Stimulated activated CD8-positive, alpha-beta memory T cell treated with anti-CD3 and anti-CD28 coated beads, Interleukin-7, amount 100 ng/mL, for 4 hours (primary cell): ENCODE results near the gene BNC2.
"Not testable (repeated sequence)": the region's sequence is repeated elsewhere in the genome, so short reads cannot be mapped to it uniquely, and the experiment has no call there.

Source experiments
- DNase-seq, 2 donors: peaks; one replicate each; pipeline ENCODE4 v3.0.0-alpha.2; 2020; ENCODE audit warnings: low read depth in 2 of 2

Gene BNC2

GRCh38 chr9:16505199-16505598 is 365.3 kb downstream of the BNC2 start:
- no peak for DNase-seq

DNA sequence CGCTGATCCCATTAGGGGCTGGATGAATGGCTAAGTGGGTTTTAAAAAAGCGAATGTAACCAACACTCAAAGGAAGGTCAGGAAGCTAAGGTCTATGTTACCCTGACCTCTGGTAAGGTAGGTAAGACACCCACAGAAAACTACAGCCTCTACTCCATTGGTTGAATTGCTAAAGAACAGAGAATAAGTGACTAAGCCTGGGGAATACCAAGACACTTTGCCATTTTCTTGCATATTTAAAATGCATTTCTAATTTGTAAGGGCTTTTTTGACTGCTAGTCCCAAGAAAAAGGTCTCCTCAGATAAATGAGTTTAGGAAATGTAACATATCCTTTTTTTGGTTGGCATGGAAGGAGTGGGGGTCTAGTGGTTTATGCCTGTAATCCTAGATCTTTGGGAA is 368.7 kb downstream of the BNC2 start:
- DNase-seq = no peak

DNA sequence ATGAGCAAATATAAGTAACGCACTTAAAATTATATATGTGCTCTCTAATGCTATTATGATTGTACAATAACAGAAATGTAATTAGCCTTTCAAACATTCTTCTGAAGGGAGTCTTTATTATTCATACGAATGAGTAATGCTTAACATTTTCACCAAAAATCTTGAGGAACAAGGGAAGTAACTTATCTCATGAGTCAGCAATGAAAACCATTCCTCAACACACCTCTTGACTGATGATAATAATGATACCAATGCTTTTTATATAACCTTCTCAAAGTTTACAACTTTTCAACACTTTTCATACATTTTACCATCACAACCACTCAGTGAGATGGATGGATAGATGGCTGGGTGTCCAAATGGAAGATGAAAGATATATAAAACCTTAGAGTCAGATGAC is 369.3 kb downstream of the BNC2 start:
- no peak for DNase-seq

GRCh38 chr9:16500386-16500785 is 370.1 kb downstream of the BNC2 start:
- no peak for DNase-seq

DNA sequence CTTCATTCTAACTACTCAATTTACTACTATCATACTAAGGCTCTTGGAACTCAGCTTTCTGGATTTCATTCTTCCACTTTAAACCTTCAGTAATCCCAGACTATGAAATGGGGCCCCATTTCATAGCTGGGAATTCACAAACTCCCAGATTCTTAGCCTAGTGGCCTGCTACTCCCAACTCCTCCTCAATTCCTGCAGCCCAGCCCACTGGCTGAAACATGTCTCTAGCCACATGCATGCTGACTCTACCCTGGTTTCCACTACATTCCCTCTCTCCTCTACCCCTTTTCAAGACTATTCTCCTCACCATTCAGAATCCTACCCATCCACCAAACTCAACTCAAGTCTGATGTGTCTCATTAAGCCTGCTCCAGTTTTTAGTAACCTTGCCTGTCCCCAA is 370.6 kb downstream of the BNC2 start:
- no peak for DNase-seq

GRCh38 chr9:16496908-16497307 is 373.6 kb downstream of the BNC2 start:
- no peak for DNase-seq

GRCh38 chr9:16487915-16488314 is 382.6 kb downstream of the BNC2 start:
- no peak for DNase-seq

DNA sequence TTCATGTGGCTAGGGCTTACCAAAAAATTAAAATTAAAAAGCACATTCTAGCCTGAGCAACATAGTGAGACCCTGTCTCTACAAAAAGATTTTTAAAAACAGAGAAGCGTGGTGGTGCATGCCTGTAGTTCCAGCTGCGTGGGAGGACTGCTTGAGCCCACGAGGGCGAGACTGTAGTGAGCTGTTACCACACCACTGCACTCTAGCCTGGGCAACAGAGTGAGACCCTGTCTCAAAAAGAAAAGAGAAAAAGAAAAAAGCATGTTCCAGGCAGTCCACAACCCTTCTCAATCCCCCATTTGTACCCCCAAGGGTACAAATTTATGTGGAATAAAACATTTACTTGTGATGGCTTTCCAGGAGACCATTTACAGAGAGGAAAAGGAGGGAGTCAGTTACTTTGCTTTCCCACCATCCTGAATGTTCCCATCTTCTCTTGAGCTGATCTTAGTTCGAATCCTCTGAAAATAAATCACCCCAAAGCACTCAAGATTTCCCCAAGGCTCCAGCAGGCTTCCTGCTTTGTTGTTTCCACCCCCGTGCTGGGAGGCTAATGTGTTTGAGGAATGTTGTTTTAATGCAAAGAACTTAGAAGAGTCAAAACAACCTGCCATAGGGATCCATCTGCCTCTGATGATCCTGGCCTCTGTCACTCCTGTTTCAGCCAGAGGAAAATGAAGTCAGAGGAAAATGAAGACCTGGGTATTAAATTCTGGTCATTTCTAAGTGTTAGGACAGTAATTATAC is 384.7 kb downstream of the BNC2 start:
- no peak for DNase-seq

DNA sequence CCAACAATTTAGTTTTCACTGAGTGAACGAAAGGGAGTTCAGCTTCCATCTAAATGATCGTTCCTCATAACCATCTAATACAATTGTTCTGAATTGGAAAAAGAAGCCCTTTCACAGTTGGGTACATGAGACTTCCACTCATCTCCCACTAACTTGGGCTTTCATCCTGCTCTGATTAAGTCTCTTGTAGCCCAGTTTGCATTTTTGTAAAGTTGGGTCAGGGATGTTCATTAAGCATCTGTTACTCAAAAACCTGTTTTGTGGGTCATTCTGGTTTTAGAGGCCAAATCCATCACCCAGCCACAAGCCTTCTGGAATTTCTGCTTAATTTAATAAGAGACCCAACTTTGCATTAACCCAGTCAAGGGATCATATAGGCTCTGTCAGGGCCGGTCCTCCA is 385.3 kb downstream of the BNC2 start:
- DNase-seq = no peak

DNA sequence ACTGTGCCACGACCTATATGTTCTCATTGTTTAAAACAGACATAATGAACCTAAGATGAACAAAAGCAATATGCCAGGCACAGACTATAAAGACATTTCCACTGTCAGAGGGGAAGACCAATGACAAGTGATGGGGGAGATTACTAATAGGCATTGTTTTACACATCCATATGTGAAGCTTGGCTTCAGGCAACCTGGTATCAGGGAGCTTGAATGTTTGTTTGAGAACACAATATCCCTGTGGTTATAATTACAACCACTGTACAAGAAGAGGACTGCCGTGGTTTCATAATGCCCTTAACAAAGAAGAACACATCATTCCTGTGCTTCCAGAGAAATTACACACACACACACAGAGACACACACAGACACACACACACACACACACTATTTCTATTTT is 385.7 kb downstream of the BNC2 start:
- no peak for DNase-seq

DNA sequence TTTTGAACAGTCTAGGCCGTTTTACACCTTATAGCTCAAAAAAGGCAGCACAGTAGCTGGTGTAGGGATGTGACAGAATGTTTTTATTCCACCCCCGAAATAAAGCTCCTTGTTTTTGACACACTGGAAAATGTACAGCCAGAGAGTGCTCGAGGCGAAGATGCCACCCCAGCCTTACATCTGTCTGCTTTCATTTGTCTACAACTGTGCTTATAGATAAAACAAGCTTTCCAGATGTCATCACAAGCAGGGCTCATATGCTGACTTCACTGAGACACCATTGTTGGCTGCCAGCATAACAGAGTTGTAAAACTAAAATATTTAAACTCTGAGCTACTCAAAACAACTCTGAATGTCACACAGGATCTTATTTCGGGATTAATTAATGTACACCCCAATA is 386.3 kb downstream of the BNC2 start:
- DNase-seq = no peak

DNA sequence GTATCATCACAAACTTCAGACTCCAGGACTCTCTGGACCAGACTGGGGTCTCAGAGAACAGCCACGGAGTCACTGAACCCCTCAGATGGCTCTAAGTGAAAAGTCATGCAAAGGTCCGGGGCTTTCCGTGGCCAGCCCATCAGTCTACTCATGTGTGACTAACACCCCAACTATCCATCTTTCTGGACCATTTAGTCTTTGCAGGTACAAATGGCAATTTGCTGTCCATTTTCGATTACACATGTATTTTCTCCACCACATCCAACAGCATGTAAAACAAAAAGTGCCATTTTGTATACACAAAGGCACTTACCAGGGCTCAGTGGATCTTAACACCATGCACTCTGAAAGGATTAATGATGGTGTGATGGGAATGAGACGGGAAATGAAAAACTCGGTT is 387.7 kb downstream of the BNC2 start:
- DNase-seq = no peak

GRCh38 chr9:16480584-16480983 is 389.9 kb downstream of the BNC2 start:
- DNase-seq = not testable (repeated sequence)

GRCh38 chr9:16475996-16476395 is 394.5 kb downstream of the BNC2 start:
- no peak for DNase-seq

DNA sequence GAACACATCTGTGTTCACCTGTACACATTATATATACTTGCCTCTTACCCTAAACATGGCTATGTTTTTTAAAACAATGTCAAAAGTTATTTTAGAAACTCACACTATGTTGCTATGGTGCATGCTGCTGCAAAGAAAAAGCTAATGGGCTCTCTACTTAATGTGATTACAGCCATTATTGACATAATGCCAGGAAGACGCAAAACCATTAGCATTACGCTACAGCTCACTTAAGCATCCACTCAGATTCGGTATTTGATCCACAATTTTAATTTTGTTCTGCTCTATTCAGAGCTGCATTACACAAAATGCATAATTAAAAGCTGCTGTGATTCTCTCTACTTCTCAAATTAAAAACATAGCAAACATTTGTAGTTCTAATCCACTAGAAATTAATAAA is 395.2 kb downstream of the BNC2 start:
- DNase-seq = no peak

GRCh38 chr9:16469184-16469583 is 401.3 kb downstream of the BNC2 start:
- DNase-seq = no peak

DNA sequence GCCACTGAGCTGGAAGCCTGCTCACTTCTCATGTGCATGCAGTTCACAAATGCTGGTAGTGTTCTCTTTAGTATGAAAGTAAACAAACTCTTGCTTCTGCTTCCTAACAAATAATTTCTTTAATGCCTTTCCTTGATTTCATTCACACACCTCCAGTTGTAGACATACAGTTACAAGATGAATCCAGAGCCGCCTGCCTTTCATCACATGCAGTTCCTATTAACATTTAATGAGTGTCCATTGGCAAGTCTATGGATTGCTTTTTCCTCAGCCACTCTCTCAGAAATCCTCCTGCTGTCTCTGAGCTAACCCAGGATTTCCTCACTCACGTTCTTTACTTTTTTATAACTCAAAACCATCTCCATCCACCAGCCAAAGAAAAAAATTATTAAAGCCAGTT is 408.6 kb downstream of the BNC2 start:
- no peak for DNase-seq

DNA sequence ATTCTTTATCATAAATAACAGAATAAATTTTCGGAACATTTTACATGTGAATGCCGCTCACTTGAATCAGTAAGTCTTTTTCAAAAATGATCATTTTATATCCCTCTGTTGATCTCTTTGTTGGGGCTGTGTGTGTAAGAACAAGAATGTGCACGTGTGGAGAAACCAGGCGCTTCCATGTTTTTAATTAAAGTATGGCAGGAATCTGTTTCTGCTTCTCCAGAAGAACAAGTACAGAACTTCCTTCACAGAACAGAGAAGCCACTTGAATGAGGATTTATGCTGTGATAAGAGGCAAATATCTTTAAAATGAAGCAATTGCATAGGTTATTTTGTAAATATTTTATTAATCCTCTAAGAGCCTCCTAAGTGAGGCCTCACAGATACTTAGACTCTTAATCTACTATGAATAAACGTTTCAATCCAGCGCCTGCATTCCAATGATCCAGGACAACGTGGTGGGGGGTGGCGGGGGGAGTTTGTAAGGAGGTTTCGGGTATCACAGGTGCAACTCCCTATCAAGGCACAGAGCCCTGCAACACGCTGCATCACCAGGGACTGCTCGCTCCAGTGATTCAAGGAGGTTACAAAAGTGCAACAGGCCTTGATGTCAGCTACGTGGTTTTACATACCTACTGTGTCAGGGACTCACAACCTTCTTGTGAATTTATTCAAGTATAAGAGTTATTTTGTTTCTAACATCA is 409.2 kb downstream of the BNC2 start:
- DNase-seq = no peak

DNA sequence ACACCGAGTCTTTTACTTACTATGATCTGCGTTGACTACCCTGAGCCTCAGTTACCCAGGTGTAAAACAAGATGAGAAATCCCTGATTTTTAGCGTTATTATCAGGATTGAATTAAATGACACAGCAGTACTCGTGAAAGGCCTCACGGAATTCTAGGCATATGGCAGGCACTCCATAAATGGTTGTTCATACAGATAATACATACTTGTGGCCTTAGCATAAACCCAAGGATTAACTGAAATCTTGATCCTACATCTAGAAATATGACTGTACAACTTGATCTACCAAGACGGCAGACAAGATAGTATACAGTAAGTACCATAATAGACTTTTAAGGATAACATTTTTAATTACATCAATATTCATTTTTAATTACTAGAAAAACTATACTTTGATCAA is 409.8 kb downstream of the BNC2 start:
- DNase-seq = no peak

GRCh38 chr9:16459421-16460148 is 410.9 kb downstream of the BNC2 start:
- no peak for DNase-seq

- no peak for DNase-seq
These were observed 411.6 kb downstream of the BNC2 start for GRCh38 chr9:16458696-16459420.

DNA sequence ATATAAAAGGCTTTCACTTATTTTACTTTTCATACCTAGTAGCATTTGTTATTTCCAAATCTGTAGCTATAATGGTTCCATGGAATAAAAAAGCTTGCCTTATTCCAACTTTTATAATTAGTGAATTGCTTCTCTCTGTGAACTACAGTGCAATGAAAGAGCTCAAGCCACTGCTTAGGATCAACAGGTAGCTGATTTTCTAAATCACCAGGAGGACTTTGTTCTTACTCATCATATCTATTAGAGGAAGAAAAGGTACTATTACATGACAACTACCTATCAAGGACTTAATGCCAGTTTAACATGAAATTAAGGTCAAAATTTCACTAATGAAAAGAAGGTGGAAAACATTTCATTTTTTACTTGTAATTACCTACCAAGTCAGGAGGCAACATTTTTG is 414.6 kb downstream of the BNC2 start:
- no peak for DNase-seq
